RWPE1 (cell line): Measurements from ENCODE around the gene SLFN5.
"Not testable (repeated sequence)": the region's sequence is repeated elsewhere in the genome, so short reads cannot be mapped to it uniquely, and the experiment has no call there.

Experiments used
- CTCF ChIA-PET: fragments of 350-600 bp; sonication (Branson Sonifier 250); formaldehyde crosslinking; extraction: SDS; loops from one replicate; lab custom pipeline; 2021; lab: Yijun Ruan, JAX
- POLR2A ChIA-PET: fragments of 400-600 bp; formaldehyde crosslinking; extraction: SDS; loops from one replicate; lab custom pipeline; 2020; ENCODE audit warnings: antibody characterized with exemption; ENCODE audit not compliant: low non-redundant PET; lab: Yijun Ruan, JAX
- DNase-seq: peaks from one replicate; pipeline ENCODE4 v3.0.0; 2012; ENCODE audit warnings: low spot score
- H3K27ac ChIP-seq: fragments of 450-650 bp; 2 replicates; pipeline ENCODE4 v1.5.1; 2017
- TF ChIP-seq, protein P1 (sequence below): fragments of 450-650 bp; conservative IDR thresholded peaks from 2 replicates; pipeline ENCODE4 v1.5.1; 2017; ENCODE audit warnings: low read depth, mild to moderate bottlenecking

SLFN5 gene

DNA sequence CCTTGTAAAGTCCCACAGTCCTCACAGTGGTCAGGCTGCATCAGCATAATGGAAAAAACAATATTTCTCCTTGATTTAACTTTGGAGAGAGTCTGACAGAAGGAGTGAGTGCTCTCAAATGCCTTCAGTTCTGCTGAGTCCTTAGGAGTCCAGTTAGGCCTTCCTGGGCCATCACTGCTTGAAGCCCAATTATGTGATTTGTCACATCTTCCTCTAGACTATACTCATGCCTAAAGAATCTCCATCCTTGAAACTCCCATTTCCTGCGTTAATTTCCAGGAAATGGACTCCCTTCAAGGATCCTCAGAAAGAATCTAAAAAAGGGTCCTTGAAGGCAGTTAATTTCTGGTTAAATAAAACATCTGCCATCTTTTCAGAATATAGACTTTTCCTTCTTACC is 52.8 kb downstream of the SLFN5 start:
- ChIA-PET POLR2A (no interaction called here), CTCF (no interaction called here)
- TF ChIP-seq, protein P1, sequence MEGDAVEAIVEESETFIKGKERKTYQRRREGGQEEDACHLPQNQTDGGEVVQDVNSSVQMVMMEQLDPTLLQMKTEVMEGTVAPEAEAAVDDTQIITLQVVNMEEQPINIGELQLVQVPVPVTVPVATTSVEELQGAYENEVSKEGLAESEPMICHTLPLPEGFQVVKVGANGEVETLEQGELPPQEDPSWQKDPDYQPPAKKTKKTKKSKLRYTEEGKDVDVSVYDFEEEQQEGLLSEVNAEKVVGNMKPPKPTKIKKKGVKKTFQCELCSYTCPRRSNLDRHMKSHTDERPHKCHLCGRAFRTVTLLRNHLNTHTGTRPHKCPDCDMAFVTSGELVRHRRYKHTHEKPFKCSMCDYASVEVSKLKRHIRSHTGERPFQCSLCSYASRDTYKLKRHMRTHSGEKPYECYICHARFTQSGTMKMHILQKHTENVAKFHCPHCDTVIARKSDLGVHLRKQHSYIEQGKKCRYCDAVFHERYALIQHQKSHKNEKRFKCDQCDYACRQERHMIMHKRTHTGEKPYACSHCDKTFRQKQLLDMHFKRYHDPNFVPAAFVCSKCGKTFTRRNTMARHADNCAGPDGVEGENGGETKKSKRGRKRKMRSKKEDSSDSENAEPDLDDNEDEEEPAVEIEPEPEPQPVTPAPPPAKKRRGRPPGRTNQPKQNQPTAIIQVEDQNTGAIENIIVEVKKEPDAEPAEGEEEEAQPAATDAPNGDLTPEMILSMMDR = no peak
- no peak for DNase-seq
- no peak overlapping the region for H3K27ac ChIP-seq

GRCh38 chr17:35297666-35298065 is 54.8 kb downstream of the SLFN5 start:
- DNase-seq = no peak
- TF ChIP-seq, protein P1 = no peak
- no peak overlapping the region for H3K27ac ChIP-seq
- CTCF ChIA-PET = no interaction called here
- POLR2A ChIA-PET = no interaction called here

- POLR2A ChIA-PET = no interaction called here
- DNase-seq = no peak
- CTCF ChIA-PET = interaction anchor here (0.6 kb wide), 1 partner anchor 54 kb away, joined by 3 read pairs; no protein-coding TSS in a partner anchor
- no peak overlapping the region for H3K27ac ChIP-seq
- TF ChIP-seq, protein P1 = no peak
Observed at GRCh38 chr17:35298639-35299038, 55.8 kb downstream of the SLFN5 start.

DNA sequence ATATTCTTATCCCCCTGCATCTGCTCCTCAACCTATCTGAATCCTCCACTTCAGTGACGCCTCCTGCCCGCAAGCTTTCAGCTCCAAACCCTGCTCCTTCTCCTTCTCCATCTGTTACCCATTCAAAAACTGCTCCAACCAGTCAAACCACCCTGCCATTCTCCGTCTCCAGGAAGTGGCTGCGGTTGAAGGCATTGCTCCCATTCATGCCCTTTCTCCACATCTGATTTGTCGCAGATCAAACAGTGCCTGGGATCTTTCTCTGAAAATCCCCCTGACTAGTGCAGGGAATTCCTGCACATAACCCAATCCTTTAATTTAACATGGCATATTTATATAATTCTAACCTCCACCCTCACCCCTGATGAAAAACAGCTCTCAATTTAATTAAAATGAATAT is 56.3 kb downstream of the SLFN5 start:
- TF ChIP-seq, protein P1 = no peak
- no peak overlapping the region for H3K27ac ChIP-seq
- ChIA-PET CTCF (no interaction called here), POLR2A (no interaction called here)
- peak; percentile 40 for DNase-seq

- POLR2A ChIA-PET, H3K27ac ChIP-seq, CTCF ChIA-PET, DNase-seq: not testable (repeated sequence)
Observed at GRCh38 chr17:35309345-35309744, 66.5 kb downstream of the SLFN5 start.

GRCh38 chr17:35312346-35312745 is 69.5 kb downstream of the SLFN5 start:
- ChIA-PET POLR2A (no interaction called here), CTCF (interaction anchor here (0.6 to 5.5 kb wide), 6 partner anchors 70 to 227 kb away, joined by 3 to 46 read pairs (median 4); partner anchors contain the start of gene SLFN5)
- TF ChIP-seq, protein P1 = no peak
- no peak for DNase-seq
- no peak overlapping the region for H3K27ac ChIP-seq

GRCh38 chr17:35312790-35313711 is 70.2 kb downstream of the SLFN5 start:
- ChIA-PET CTCF (interaction anchor here (0.5 to 5.5 kb wide), 12 partner anchors 12 to 383 kb away, joined by 3 to 46 read pairs (median 4); partner anchors contain the start of gene SLFN5), POLR2A (no interaction called here)
- DNase-seq = peak; percentile 44
- no peak overlapping the region for H3K27ac ChIP-seq
- TF ChIP-seq, protein P1 = peak; percentile 79
